Stimulated activated CD4-positive, alpha-beta T cell treated with anti-CD3 and anti-CD28 coated beads, Interleukin-1b, Interleukin-23, amount 100 ng/mL, for 48 hours (primary cell): Measurements from ENCODE around the gene TMEFF2.

ENCODE experiments used
- DNase-seq: peaks from one replicate; pipeline ENCODE4 v3.0.0-alpha.2; 2020

The TMEFF2 gene

GRCh38 chr2:191957996-191958860 lies 236.5 kb downstream of the TMEFF2 start:
- no peak for DNase-seq

GRCh38 chr2:191954451-191954850 lies 240.3 kb downstream of the TMEFF2 start:
- DNase-seq = no peak

GRCh38 chr2:191952515-191953270 lies 242.0 kb downstream of the TMEFF2 start:
- DNase-seq = no peak

GRCh38 chr2:191951832-191952231 lies 242.9 kb downstream of the TMEFF2 start:
- no peak for DNase-seq

- no peak for DNase-seq
Observed at GRCh38 chr2:191951376-191951775, 243.4 kb downstream of the TMEFF2 start.

- no peak for DNase-seq
Observed at GRCh38 chr2:191950132-191950874, 244.4 kb downstream of the TMEFF2 start.

- no peak for DNase-seq
Observed at GRCh38 chr2:191947235-191947634, 247.5 kb downstream of the TMEFF2 start.

GRCh38 chr2:191946471-191947182 lies 248.1 kb downstream of the TMEFF2 start:
- no peak for DNase-seq

- no peak for DNase-seq
Observed at GRCh38 chr2:191945623-191946022, 249.1 kb downstream of the TMEFF2 start.

GRCh38 chr2:191942739-191943103 lies 252.0 kb downstream of the TMEFF2 start:
- DNase-seq = no peak

- no peak for DNase-seq
Observed at GRCh38 chr2:191942090-191942738, 252.5 kb downstream of the TMEFF2 start.

- DNase-seq = no peak
Observed at GRCh38 chr2:191941376-191941929, 253.3 kb downstream of the TMEFF2 start.

GRCh38 chr2:191938779-191939178 lies 256.0 kb downstream of the TMEFF2 start:
- DNase-seq = no peak

- no peak for DNase-seq
Observed at GRCh38 chr2:191936882-191937405, 257.8 kb downstream of the TMEFF2 start.

GRCh38 chr2:191935247-191935646 lies 259.5 kb downstream of the TMEFF2 start:
- no peak for DNase-seq

GRCh38 chr2:191933307-191934105 lies 261.2 kb downstream of the TMEFF2 start:
- peak; percentile 11 for DNase-seq

- no peak for DNase-seq
Observed at GRCh38 chr2:191932286-191932685, 262.4 kb downstream of the TMEFF2 start.

GRCh38 chr2:191931329-191931728 lies 263.4 kb downstream of the TMEFF2 start:
- DNase-seq = no peak

- no peak for DNase-seq
Observed at GRCh38 chr2:191930205-191930604, 264.5 kb downstream of the TMEFF2 start.

GRCh38 chr2:191929288-191929687 lies 265.4 kb downstream of the TMEFF2 start:
- no peak for DNase-seq

- no peak for DNase-seq
Observed at GRCh38 chr2:191927991-191928390, 266.7 kb downstream of the TMEFF2 start.
